HepG2 (cell line): ENCODE data around the gene AGAP1. TPM values are rescaled to one million over a fixed set of nuclear protein-coding genes. Genes with fewer than 3 reads are reported as not detected.

ENCODE experiments used
- HNRNPL ChIP-seq: fragments of 200-400 bp; formaldehyde crosslinking; IDR thresholded peaks from 2 replicates; pipeline ENCODE4 v1.6.1; 2017; ENCODE audit warnings: mild to moderate bottlenecking, low read depth, low read length
- KDM1A ChIP-seq: IDR thresholded peaks from 2 replicates; pipeline ENCODE4 v1.6.1; 2016; ENCODE audit warnings: missing compliant biosample characterization
- NFE2L2 ChIP-seq: fragments of 150-350 bp; IDR thresholded peaks from 2 replicates; pipeline ENCODE4 v1.6.1; 2014; ENCODE audit warnings: low read length
- SIN3A ChIP-seq: IDR thresholded peaks from 2 replicates; pipeline ENCODE4 v1.6.1; 2011; ENCODE audit warnings: low read depth, mild to moderate bottlenecking, control low read depth, low read length, borderline replicate concordance
- TARDBP ChIP-seq: sonication (generic); formaldehyde crosslinking; IDR thresholded peaks from 2 replicates; pipeline ENCODE4 v1.8.0; 2022; ENCODE audit warnings: mild to moderate bottlenecking, missing genetic modification reagents
- polyA plus RNA-seq, 8 experiments: library from polyadenylated mRNA; depleted of rRNA in 3 of 8; stranded (reverse) in 7 of 8; unstranded in 1 of 8; fragments of >200 nt; fragmentation: Illumina TruSeq in 4 of 8; extraction: Trizol in 4 of 8; gene quantifications; 2 replicates each; pipeline versions ENCODE4 v1.2.1 to v1.2.3, GENCODE V29; 2011 to 2016; ENCODE audit warnings: low read depth in 4 of 8, missing spikeins in 1 of 8, mixed read lengths in 1 of 8; ENCODE audit not compliant: insufficient read depth in 1 of 8
- total RNA-seq, 5 experiments: library from RNA; depleted of rRNA; stranded (reverse); fragments of >200 nt; fragmentation: Illumina TruSeq; extraction: Trizol; gene quantifications; 2 replicates each; pipeline ENCODE4 v1.2.3, GENCODE V29; 2016; ENCODE audit warnings: low read depth in 1 of 5
- TF ChIP-seq, protein P1 (sequence below), 2 experiments: sonication (generic) in 1 of 2; formaldehyde crosslinking in 1 of 2; IDR thresholded peaks; 2 replicates each; pipeline versions ENCODE4 v1.6.1 to v1.9.0; 2014 to 2022; ENCODE audit warnings: antibody characterized with exemption in 1 of 2, borderline replicate concordance in 1 of 2, inconsistent platforms in 1 of 2, low read depth in 1 of 2, missing genetic modification reagents in 1 of 2
- TF ChIP-seq, protein P2 (sequence below): sonication (generic); formaldehyde crosslinking; IDR thresholded peaks from 2 replicates; pipeline ENCODE4 v1.4.0; 2020; ENCODE audit warnings: low read depth, mild to moderate bottlenecking, missing genetic modification reagents
- TF ChIP-seq, protein P3 (sequence below): sonication (generic); formaldehyde crosslinking; IDR thresholded peaks from 2 replicates; pipeline ENCODE4 v1.5.1; 2020; ENCODE audit warnings: mild to moderate bottlenecking, missing genetic modification reagents, moderate library complexity
- TF ChIP-seq, protein P4 (sequence below): sonication (generic); formaldehyde crosslinking; IDR thresholded peaks from 2 replicates; pipeline ENCODE4 v1.4.0; 2020; ENCODE audit warnings: missing genetic modification reagents, borderline replicate concordance

Gene AGAP1
- total and polyA plus RNA-seq, 2 of the 13 experiments (the other 11 are each of a cell fraction or from before 2014, with no cell fraction given), result 21.2 to 32.7 TPM

GRCh38 chr2:235493775-235494715 is at the start of gene AGAP1 (continued):
- TF ChIP-seq TARDBP, result no peak
- TF ChIP-seq SIN3A, result no peak; the same call in 1 of the 2 replicates
- TF ChIP-seq, protein P1, sequence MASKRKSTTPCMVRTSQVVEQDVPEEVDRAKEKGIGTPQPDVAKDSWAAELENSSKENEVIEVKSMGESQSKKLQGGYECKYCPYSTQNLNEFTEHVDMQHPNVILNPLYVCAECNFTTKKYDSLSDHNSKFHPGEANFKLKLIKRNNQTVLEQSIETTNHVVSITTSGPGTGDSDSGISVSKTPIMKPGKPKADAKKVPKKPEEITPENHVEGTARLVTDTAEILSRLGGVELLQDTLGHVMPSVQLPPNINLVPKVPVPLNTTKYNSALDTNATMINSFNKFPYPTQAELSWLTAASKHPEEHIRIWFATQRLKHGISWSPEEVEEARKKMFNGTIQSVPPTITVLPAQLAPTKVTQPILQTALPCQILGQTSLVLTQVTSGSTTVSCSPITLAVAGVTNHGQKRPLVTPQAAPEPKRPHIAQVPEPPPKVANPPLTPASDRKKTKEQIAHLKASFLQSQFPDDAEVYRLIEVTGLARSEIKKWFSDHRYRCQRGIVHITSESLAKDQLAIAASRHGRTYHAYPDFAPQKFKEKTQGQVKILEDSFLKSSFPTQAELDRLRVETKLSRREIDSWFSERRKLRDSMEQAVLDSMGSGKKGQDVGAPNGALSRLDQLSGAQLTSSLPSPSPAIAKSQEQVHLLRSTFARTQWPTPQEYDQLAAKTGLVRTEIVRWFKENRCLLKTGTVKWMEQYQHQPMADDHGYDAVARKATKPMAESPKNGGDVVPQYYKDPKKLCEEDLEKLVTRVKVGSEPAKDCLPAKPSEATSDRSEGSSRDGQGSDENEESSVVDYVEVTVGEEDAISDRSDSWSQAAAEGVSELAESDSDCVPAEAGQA (IDR thresholded peaks at IDR 0.05; ENCODE audit: low read depth), result 0 out of 2 replicates have a peak, but pooled peaks have one; percentile 50
- TF ChIP-seq, protein P1 (CRISPR knock-in tag; IDR thresholded peaks at IDR 0.05; ENCODE audit: borderline replicate concordance), result no peak
- no peak for TF ChIP-seq NFE2L2
- no peak for TF ChIP-seq HNRNPL
- TF ChIP-seq, protein P2, sequence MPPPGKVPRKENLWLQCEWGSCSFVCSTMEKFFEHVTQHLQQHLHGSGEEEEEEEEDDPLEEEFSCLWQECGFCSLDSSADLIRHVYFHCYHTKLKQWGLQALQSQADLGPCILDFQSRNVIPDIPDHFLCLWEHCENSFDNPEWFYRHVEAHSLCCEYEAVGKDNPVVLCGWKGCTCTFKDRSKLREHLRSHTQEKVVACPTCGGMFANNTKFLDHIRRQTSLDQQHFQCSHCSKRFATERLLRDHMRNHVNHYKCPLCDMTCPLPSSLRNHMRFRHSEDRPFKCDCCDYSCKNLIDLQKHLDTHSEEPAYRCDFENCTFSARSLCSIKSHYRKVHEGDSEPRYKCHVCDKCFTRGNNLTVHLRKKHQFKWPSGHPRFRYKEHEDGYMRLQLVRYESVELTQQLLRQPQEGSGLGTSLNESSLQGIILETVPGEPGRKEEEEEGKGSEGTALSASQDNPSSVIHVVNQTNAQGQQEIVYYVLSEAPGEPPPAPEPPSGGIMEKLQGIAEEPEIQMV (CRISPR knock-in tag), result peak; percentile 14; the same call in 1 of the 2 replicates
- TF ChIP-seq, protein P3, sequence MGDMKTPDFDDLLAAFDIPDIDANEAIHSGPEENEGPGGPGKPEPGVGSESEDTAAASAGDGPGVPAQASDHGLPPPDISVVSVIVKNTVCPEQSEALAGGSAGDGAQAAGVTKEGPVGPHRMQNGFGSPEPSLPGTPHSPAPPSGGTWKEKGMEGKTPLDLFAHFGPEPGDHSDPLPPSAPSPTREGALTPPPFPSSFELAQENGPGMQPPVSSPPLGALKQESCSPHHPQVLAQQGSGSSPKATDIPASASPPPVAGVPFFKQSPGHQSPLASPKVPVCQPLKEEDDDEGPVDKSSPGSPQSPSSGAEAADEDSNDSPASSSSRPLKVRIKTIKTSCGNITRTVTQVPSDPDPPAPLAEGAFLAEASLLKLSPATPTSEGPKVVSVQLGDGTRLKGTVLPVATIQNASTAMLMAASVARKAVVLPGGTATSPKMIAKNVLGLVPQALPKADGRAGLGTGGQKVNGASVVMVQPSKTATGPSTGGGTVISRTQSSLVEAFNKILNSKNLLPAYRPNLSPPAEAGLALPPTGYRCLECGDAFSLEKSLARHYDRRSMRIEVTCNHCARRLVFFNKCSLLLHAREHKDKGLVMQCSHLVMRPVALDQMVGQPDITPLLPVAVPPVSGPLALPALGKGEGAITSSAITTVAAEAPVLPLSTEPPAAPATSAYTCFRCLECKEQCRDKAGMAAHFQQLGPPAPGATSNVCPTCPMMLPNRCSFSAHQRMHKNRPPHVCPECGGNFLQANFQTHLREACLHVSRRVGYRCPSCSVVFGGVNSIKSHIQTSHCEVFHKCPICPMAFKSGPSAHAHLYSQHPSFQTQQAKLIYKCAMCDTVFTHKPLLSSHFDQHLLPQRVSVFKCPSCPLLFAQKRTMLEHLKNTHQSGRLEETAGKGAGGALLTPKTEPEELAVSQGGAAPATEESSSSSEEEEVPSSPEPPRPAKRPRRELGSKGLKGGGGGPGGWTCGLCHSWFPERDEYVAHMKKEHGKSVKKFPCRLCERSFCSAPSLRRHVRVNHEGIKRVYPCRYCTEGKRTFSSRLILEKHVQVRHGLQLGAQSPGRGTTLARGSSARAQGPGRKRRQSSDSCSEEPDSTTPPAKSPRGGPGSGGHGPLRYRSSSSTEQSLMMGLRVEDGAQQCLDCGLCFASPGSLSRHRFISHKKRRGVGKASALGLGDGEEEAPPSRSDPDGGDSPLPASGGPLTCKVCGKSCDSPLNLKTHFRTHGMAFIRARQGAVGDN, result peak; percentile 40
- TF ChIP-seq, protein P4, sequence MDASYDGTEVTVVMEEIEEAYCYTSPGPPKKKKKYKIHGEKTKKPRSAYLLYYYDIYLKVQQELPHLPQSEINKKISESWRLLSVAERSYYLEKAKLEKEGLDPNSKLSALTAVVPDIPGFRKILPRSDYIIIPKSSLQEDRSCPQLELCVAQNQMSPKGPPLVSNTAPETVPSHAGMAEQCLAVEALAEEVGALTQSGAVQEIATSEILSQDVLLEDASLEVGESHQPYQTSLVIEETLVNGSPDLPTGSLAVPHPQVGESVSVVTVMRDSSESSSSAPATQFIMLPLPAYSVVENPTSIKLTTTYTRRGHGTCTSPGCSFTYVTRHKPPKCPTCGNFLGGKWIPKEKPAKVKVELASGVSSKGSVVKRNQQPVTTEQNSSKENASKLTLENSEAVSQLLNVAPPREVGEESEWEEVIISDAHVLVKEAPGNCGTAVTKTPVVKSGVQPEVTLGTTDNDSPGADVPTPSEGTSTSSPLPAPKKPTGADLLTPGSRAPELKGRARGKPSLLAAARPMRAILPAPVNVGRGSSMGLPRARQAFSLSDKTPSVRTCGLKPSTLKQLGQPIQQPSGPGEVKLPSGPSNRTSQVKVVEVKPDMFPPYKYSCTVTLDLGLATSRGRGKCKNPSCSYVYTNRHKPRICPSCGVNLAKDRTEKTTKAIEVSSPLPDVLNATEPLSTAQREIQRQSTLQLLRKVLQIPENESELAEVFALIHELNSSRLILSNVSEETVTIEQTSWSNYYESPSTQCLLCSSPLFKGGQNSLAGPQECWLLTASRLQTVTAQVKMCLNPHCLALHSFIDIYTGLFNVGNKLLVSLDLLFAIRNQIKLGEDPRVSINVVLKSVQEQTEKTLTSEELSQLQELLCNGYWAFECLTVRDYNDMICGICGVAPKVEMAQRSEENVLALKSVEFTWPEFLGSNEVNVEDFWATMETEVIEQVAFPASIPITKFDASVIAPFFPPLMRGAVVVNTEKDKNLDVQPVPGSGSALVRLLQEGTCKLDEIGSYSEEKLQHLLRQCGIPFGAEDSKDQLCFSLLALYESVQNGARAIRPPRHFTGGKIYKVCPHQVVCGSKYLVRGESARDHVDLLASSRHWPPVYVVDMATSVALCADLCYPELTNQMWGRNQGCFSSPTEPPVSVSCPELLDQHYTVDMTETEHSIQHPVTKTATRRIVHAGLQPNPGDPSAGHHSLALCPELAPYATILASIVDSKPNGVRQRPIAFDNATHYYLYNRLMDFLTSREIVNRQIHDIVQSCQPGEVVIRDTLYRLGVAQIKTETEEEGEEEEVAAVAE (CRISPR knock-in tag), result no peak
- TF ChIP-seq KDM1A (CRISPR knock-in tag), result no peak
